ENCODE results near the gene ZNF655.

Gene ZNF655

DNA sequence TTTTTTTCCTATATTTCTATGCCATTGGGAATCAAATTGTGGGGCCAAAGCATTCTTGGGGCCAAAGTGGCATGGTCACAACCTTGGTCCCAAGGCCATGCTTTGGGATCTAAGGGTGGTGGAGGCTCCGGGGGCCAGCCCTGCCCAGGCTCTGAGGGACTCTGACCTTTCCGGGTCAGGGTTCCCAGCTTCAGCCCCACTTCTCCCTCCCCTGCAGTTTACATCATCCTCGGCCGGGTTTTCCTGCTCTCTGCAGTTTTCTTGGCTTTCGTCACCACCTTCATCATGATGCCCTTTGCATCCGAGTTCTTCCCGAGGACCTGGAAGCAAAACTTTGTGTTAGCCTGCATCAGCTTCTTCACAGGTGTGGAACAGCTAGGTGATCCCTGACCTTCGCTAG lies 48.1 kb downstream of the ZNF655 start:
- H3K4me3 ChIP-seq (ENCODE audit: low read length): no peak overlapping the region
- H3K79me2 ChIP-seq (ENCODE audit: control insufficient read depth, low read length): no peaks in the 10 kb centered on the region
- no peaks in the 10 kb centered on the region for H3F3A ChIP-seq (ENCODE audit: control insufficient read depth, insufficient read depth)
- no peaks in the 10 kb centered on the region for H3K9me3 ChIP-seq (ENCODE audit: control insufficient read depth, insufficient read depth, low read length)
- H4K20me1 ChIP-seq (ENCODE audit: control insufficient read depth, insufficient read depth, low read depth, low read length): no peaks in the 10 kb centered on the region
- 0 out of 2 replicates have a peak, but pooled peaks cover under 1% of the 10 kb centered on the region for H3K27me3 ChIP-seq (ENCODE audit: control insufficient read depth, low read length)
- no peak overlapping the region for H3K4me2 ChIP-seq (ENCODE audit: low read length)
- H3K27ac ChIP-seq (ENCODE audit: low read depth, low read length): no peak overlapping the region
- H3K36me3 ChIP-seq (ENCODE audit: control insufficient read depth, low read length): no peaks in the 10 kb centered on the region
- H3K9me2 ChIP-seq (replicated peaks; ENCODE audit: control insufficient read depth, low read length): no peaks in the 10 kb centered on the region
- no peaks in the 10 kb centered on the region for H3K4me1 ChIP-seq (ENCODE audit: control insufficient read depth, low read length)
- TF ChIP-seq EZH2phosphoT487 (IDR thresholded peaks at IDR 0.05; ENCODE audit: borderline replicate concordance, low read length): no peak
- TF ChIP-seq, protein P1, sequence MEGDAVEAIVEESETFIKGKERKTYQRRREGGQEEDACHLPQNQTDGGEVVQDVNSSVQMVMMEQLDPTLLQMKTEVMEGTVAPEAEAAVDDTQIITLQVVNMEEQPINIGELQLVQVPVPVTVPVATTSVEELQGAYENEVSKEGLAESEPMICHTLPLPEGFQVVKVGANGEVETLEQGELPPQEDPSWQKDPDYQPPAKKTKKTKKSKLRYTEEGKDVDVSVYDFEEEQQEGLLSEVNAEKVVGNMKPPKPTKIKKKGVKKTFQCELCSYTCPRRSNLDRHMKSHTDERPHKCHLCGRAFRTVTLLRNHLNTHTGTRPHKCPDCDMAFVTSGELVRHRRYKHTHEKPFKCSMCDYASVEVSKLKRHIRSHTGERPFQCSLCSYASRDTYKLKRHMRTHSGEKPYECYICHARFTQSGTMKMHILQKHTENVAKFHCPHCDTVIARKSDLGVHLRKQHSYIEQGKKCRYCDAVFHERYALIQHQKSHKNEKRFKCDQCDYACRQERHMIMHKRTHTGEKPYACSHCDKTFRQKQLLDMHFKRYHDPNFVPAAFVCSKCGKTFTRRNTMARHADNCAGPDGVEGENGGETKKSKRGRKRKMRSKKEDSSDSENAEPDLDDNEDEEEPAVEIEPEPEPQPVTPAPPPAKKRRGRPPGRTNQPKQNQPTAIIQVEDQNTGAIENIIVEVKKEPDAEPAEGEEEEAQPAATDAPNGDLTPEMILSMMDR (IDR thresholded peaks at IDR 0.05; ENCODE audit: low read depth, low read length, poor library complexity, severe bottlenecking): no peak

DNA sequence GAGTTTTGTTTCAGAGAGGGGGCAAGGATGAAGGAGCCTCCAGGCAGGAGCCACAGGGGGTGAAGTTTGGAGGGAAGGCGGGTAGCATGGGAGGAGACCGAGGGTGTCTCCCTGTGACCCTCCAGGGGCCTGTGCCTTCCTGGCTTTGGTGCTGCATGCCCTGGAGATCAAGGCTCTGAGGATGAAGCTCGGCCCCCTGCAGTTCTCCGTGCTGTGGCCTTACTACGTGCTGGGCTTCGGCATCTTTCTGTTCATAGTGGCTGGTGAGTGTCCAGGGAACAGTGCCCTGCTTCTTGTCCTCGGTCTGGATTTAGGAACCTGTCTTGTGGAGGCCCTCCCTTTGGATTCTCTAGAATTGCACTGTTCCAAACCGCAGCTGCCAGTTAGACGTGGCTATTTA lies 49.1 kb downstream of the ZNF655 start:
- H3K27ac ChIP-seq (ENCODE audit: low read depth, low read length): no peak overlapping the region
- no peaks in the 10 kb centered on the region for H3K9me3 ChIP-seq (ENCODE audit: control insufficient read depth, insufficient read depth, low read length)
- no peaks in the 10 kb centered on the region for H3K79me2 ChIP-seq (ENCODE audit: control insufficient read depth, low read length)
- no peak overlapping the region for H3K4me2 ChIP-seq (ENCODE audit: low read length)
- no peaks in the 10 kb centered on the region for H3K36me3 ChIP-seq (ENCODE audit: control insufficient read depth, low read length)
- no peaks in the 10 kb centered on the region for H3F3A ChIP-seq (ENCODE audit: control insufficient read depth, insufficient read depth)
- no peaks in the 10 kb centered on the region for H3K9me2 ChIP-seq (replicated peaks; ENCODE audit: control insufficient read depth, low read length)
- H3K4me3 ChIP-seq (ENCODE audit: low read length): no peak overlapping the region
- 0 out of 2 replicates have a peak, but pooled peaks cover 4% of the 10 kb centered on the region for H3K27me3 ChIP-seq (ENCODE audit: control insufficient read depth, low read length)
- no peaks in the 10 kb centered on the region for H4K20me1 ChIP-seq (ENCODE audit: control insufficient read depth, insufficient read depth, low read depth, low read length)
- TF ChIP-seq, protein P1 (IDR thresholded peaks at IDR 0.05; ENCODE audit: low read depth, low read length, poor library complexity, severe bottlenecking): no peak
- no peak for TF ChIP-seq EZH2phosphoT487 (IDR thresholded peaks at IDR 0.05; ENCODE audit: borderline replicate concordance, low read length)
- no peaks in the 10 kb centered on the region for H3K4me1 ChIP-seq (ENCODE audit: control insufficient read depth, low read length)

DNA sequence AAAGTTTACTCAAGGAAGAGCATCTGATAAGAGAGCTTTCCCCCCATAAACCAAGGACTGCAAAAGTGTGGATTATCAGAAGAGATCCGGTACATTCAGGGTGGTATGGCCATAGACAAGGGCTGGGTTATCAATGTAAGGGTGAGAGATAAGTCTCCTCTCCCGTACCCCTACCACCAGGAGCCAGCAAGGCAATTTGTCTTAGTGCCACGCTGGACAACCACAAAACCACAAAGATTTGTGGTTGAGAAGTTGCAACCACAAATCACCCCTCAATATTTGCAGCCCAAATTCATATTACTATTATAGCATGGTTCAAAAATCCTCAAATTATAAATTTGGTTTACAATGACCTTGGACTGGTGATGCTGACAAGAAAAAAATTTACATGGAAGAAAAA lies 56.1 kb downstream of the ZNF655 start:
- Histone ChIP-seq H3K79me2 (ENCODE audit: control insufficient read depth, low read length) (peaks cover 30% of the 10 kb centered on the region), H3K27ac (ENCODE audit: low read depth, low read length) (no peak overlapping the region), H3K36me3 (ENCODE audit: control insufficient read depth, low read length) (peaks cover 22% of the 10 kb centered on the region), H3K9me3 (ENCODE audit: control insufficient read depth, insufficient read depth, low read length) (no peaks in the 10 kb centered on the region), H4K20me1 (ENCODE audit: control insufficient read depth, insufficient read depth, low read depth, low read length) (0 out of 2 replicates have a peak, but pooled peaks cover 7% of the 10 kb centered on the region), H3K4me2 (ENCODE audit: low read length) (no peak overlapping the region), H3K27me3 (ENCODE audit: control insufficient read depth, low read length) (0 out of 2 replicates have a peak, but pooled peaks cover 4% of the 10 kb centered on the region), H3K4me3 (ENCODE audit: low read length) (no peak overlapping the region), H3F3A (ENCODE audit: control insufficient read depth, insufficient read depth) (peaks cover 7% of the 10 kb centered on the region; the same call in 1 of the 2 replicates), H3K4me1 (ENCODE audit: control insufficient read depth, low read length) (peaks cover 22% of the 10 kb centered on the region), H3K9me2 (replicated peaks; ENCODE audit: control insufficient read depth, low read length) (no peaks in the 10 kb centered on the region)
- TF ChIP-seq EZH2phosphoT487 (IDR thresholded peaks at IDR 0.05; ENCODE audit: borderline replicate concordance, low read length): no peak
- TF ChIP-seq, protein P1 (IDR thresholded peaks at IDR 0.05; ENCODE audit: low read depth, low read length, poor library complexity, severe bottlenecking): no peak

All from DOHH2 (cell line).